Activated T-cell treated with anti-CD3 and anti-CD28 coated beads, Interleukin-2, amount 50 U/mL, for 24 hours (primary cell): ENCODE results near the gene EFHD1.
"Not testable (repeated sequence)": the region's sequence is repeated elsewhere in the genome, so short reads cannot be mapped to it uniquely, and the experiment has no call there.

Source experiments
- DNase-seq: peaks from one replicate; pipeline ENCODE4 v3.0.0-alpha.2; 2020
- H3K27ac Mint-ChIP-seq: 2 replicates; pipeline ENCODE4 v1.8.0; 2020; ENCODE audit warnings: mild to moderate bottlenecking, mixed read lengths
- H3K27me3 Mint-ChIP-seq: 2 replicates; pipeline ENCODE4 v1.8.0; 2020; ENCODE audit warnings: mixed read lengths
- H3K36me3 Mint-ChIP-seq: 2 replicates; pipeline ENCODE4 v1.8.0; 2020; ENCODE audit warnings: low read depth, mixed read lengths
- H3K4me1 Mint-ChIP-seq: 2 replicates; pipeline ENCODE4 v1.8.0; 2020; ENCODE audit warnings: low read depth, mixed read lengths
- H3K4me3 Mint-ChIP-seq: 2 replicates; pipeline ENCODE4 v1.8.0; 2020; ENCODE audit warnings: mild to moderate bottlenecking, moderate library complexity, mixed read lengths
- H3K9me3 Mint-ChIP-seq: 2 replicates; pipeline ENCODE4 v1.8.0; 2020; ENCODE audit warnings: mixed read lengths

EFHD1 gene

DNA sequence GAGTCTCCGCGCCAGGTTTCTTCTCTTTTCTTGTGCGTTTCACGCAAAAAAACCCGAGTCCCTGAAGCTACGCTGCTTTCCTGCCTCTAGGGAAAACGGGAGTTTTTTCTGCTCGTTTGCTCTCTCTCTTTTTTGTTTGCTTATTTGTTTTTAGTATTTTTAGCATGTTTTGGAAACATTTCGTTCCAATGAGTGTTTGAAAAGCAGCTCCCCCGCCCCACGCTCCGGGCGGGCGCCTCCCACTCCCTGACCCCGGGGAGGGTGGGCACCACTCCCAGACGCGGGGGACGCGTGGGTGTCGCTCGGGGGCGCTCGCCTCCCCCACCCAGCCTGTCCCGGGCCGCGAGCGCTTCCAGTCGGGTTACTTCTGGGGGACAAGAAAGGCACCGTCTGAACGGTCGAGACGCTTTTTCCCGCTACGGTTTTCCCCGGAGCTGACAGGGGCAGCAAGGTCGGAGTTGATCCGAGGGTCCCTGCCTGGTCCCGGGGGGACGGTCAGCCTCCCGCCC, 446 bp upstream of the EFHD1 start:
- H3K36me3 Mint-ChIP-seq = no peaks in the 10 kb centered on the region
- H3K4me3 Mint-ChIP-seq = peak overlapping the region; percentile 64
- H3K9me3 Mint-ChIP-seq = no peaks in the 10 kb centered on the region
- H3K4me1 Mint-ChIP-seq = peaks cover 6% of the 10 kb centered on the region
- H3K27me3 Mint-ChIP-seq = peaks cover 58% of the 10 kb centered on the region
- no peak overlapping the region for H3K27ac Mint-ChIP-seq
- DNase-seq = no peak

- H3K27ac Mint-ChIP-seq = no peak overlapping the region
- no peaks in the 10 kb centered on the region for H3K9me3 Mint-ChIP-seq
- H3K27me3 Mint-ChIP-seq = peaks cover 52% of the 10 kb centered on the region
- H3K4me1 Mint-ChIP-seq = peaks cover 6% of the 10 kb centered on the region
- peak; percentile 41 for DNase-seq
- no peaks in the 10 kb centered on the region for H3K36me3 Mint-ChIP-seq
- peak overlapping the region; percentile 29 for H3K4me3 Mint-ChIP-seq
Observed at GRCh38 chr2:232634206-232635150, 1.1 kb downstream of the EFHD1 start.

GRCh38 chr2:232635376-232635775, 2.0 kb downstream of the EFHD1 start:
- not testable (repeated sequence) for H3K36me3 Mint-ChIP-seq, DNase-seq, H3K4me1 Mint-ChIP-seq, H3K9me3 Mint-ChIP-seq, H3K4me3 Mint-ChIP-seq, H3K27ac Mint-ChIP-seq
- peaks cover 46% of the 10 kb centered on the region for H3K27me3 Mint-ChIP-seq

GRCh38 chr2:232635820-232636219, 2.4 kb downstream of the EFHD1 start:
- Mint-ChIP-seq H3K27me3 (peaks cover 45% of the 10 kb centered on the region), H3K4me3 (no peak overlapping the region), H3K36me3 (no peaks in the 10 kb centered on the region), H3K27ac (no peak overlapping the region), H3K4me1 (peaks cover 6% of the 10 kb centered on the region), H3K9me3 (no peaks in the 10 kb centered on the region)
- no peak for DNase-seq

DNA sequence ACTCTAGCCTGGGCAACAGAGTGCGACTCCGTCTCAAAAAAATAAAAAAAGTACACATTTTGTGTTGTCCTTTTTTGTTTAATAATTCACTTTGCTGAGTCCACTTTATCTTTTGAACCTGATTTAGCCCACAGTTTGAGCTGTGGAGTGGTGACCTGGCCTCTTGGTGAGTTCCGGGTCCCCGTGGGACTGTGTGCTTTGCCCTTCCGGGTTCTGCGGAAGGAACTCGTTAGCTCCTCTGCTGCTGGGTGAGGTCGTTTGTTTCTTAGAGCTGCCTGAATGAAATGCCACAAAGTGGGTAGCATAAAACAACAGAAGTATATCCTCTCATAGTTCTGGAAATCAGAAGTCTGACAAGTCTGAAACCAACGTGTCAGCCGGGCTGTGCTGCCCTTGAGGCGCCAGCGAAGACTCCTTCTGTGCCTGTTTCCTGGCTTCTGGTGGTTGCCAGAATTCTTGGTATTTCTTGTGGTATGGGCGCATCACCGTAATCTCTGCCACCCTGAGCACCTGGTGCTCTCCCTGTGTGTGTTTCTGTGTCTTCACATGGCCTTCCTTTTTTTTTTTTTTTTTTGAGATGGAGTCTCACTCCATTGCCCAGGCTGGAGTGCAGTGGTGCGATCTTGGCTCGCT, 3.5 kb downstream of the EFHD1 start:
- no peak for DNase-seq
- Mint-ChIP-seq H3K9me3 (no peaks in the 10 kb centered on the region), H3K27ac (peak overlapping the region; percentile 37), H3K36me3 (no peaks in the 10 kb centered on the region), H3K4me1 (peaks cover 6% of the 10 kb centered on the region), H3K27me3 (peaks cover 38% of the 10 kb centered on the region), H3K4me3 (no peak overlapping the region)

GRCh38 chr2:232637866-232638583, 4.6 kb downstream of the EFHD1 start:
- Mint-ChIP-seq H3K27ac (no peak overlapping the region), H3K36me3 (no peaks in the 10 kb centered on the region), H3K27me3 (peaks cover 30% of the 10 kb centered on the region), H3K4me1 (no peaks in the 10 kb centered on the region), H3K9me3 (no peaks in the 10 kb centered on the region), H3K4me3 (no peak overlapping the region)
- no peak for DNase-seq

DNA sequence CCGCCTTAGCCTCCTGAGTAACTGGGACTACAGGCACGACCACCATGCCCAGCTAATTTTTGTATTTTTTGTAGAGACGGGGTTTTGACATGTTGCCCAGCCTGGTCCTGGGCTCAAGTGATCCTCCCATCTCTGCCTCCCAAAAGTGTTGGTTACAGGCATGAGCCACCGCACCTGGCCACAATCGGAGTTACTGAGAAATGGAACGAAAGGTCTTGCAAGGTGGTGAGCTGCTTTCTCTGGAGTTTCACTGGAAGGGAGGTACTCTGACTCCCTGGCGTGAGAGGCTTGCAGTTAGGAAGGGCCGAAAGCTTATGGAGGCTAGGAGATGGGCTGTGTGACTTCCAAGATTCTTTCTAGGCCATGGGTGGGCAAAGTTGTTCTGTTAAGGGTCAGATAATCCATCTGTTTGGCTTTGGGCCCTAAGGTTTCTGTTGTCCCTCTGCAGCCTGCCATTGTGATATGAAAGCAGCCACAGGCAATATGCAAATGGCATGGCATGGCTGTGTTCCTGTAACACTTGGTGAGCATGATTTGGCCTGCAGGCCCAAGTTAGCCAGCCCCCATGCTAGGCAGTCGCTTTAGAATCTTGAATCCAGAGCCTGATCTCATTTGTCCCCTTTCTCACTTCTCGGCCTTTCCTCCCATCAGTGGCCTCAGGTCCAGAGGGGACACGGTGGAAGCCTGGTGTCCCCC, 7.9 kb downstream of the EFHD1 start:
- H3K27me3 Mint-ChIP-seq = peaks cover 9% of the 10 kb centered on the region
- no peak for DNase-seq
- H3K27ac Mint-ChIP-seq = no peak overlapping the region
- H3K36me3 Mint-ChIP-seq = no peaks in the 10 kb centered on the region
- no peaks in the 10 kb centered on the region for H3K9me3 Mint-ChIP-seq
- no peaks in the 10 kb centered on the region for H3K4me1 Mint-ChIP-seq
- no peak overlapping the region for H3K4me3 Mint-ChIP-seq

GRCh38 chr2:232643147-232643425, 9.7 kb downstream of the EFHD1 start:
- DNase-seq = no peak
- Mint-ChIP-seq H3K9me3 (no peaks in the 10 kb centered on the region), H3K27ac (no peak overlapping the region), H3K36me3 (no peaks in the 10 kb centered on the region), H3K4me1 (no peaks in the 10 kb centered on the region), H3K4me3 (no peak overlapping the region), H3K27me3 (no peaks in the 10 kb centered on the region)

DNA sequence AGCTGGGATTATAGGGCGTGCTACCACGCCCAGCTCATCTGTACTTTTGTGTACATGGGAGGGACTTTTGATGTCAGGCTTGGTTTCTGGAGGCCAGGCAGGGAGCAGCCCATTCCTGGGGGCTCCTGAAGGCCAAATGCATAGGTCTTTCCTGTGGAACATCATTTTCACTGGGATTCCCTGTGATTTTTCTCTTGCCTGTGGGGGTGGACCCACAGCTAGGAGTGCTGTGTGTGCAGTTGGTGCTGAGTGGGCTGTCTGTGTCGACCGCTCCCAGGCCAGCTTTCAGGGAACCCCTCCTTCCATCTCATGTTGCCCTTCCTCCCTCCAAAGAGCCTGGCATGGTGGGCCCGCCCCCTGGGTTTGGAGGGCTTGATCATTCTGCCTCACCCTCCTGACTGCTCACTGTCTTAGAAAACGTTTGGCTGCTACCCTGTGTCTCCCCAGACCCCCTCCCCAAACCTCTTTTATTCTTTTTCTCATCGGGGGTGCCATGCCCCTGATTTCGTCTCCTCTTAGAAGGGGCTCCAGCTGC, 10.5 kb downstream of the EFHD1 start:
- no peaks in the 10 kb centered on the region for H3K27me3 Mint-ChIP-seq
- no peaks in the 10 kb centered on the region for H3K36me3 Mint-ChIP-seq
- H3K27ac Mint-ChIP-seq = no peak overlapping the region
- no peak overlapping the region for H3K4me3 Mint-ChIP-seq
- H3K9me3 Mint-ChIP-seq = no peaks in the 10 kb centered on the region
- no peaks in the 10 kb centered on the region for H3K4me1 Mint-ChIP-seq
- DNase-seq = no peak

- no peaks in the 10 kb centered on the region for H3K4me1 Mint-ChIP-seq
- H3K27me3 Mint-ChIP-seq = no peaks in the 10 kb centered on the region
- DNase-seq = no peak
- no peak overlapping the region for H3K4me3 Mint-ChIP-seq
- no peaks in the 10 kb centered on the region for H3K9me3 Mint-ChIP-seq
- H3K36me3 Mint-ChIP-seq = no peaks in the 10 kb centered on the region
- H3K27ac Mint-ChIP-seq = no peak overlapping the region
Observed at GRCh38 chr2:232645061-232645460, 11.7 kb downstream of the EFHD1 start.

DNA sequence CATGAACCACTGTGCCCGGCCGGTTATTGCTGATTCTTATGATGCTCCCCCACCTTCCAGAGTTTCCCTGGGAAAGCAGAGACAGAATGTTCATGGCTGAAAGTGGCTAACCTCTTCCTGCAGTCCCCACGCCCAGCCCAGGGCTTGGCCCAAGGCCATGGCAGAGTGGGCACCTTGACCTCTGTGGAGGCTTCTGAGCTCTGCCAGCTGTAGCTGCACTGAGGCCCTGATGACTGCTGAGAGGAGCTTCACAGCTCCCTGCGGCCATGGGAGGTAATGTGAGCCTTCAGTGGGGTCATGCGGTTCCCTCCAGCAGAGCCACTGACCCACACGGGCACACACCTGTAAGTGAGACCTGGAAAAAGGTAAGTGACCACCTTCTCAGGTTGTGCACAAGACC, 13.3 kb downstream of the EFHD1 start:
- no peaks in the 10 kb centered on the region for H3K36me3 Mint-ChIP-seq

DNA sequence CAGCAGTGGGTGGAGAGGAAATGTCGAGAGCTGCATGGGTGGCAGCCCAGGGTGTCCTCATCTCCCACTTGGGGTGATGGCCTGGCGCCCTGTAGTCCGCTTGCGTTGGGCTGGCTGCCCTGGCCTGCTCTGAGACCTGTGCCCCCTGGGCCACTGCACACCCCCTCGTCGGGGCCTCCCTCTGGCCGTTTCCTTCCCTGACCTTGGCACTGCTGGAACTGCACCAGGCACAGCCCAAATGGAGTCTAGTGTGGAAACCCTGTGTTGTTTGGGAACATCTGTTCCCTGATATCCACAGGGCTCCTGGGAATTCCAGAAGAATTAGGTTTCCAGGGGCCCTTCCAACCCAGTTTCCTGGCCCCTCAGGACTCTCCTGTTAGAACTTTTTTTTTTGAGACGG, 13.9 kb downstream of the EFHD1 start:
- no peaks in the 10 kb centered on the region for H3K9me3 Mint-ChIP-seq

More for the DNA sequence above, 13.3 kb downstream of the EFHD1 start:
- no peak for DNase-seq
- H3K4me1 Mint-ChIP-seq = no peaks in the 10 kb centered on the region
- H3K27me3 Mint-ChIP-seq = no peaks in the 10 kb centered on the region
- no peak overlapping the region for H3K4me3 Mint-ChIP-seq
- no peak overlapping the region for H3K27ac Mint-ChIP-seq
- no peaks in the 10 kb centered on the region for H3K9me3 Mint-ChIP-seq

GRCh38 chr2:232649033-232649432, 15.6 kb downstream of the EFHD1 start:
- Mint-ChIP-seq H3K4me3 (no peak overlapping the region), H3K4me1 (no peaks in the 10 kb centered on the region), H3K36me3 (no peaks in the 10 kb centered on the region), H3K27ac (no peak overlapping the region), H3K27me3 (no peaks in the 10 kb centered on the region), H3K9me3 (no peaks in the 10 kb centered on the region)
- DNase-seq = no peak

More for the DNA sequence above, 13.9 kb downstream of the EFHD1 start:
- no peaks in the 10 kb centered on the region for H3K4me1 Mint-ChIP-seq
- DNase-seq = no peak
- H3K27ac Mint-ChIP-seq = no peak overlapping the region
- H3K4me3 Mint-ChIP-seq = no peak overlapping the region
- H3K27me3 Mint-ChIP-seq = no peaks in the 10 kb centered on the region
- no peaks in the 10 kb centered on the region for H3K36me3 Mint-ChIP-seq

- Mint-ChIP-seq H3K9me3 (no peaks in the 10 kb centered on the region), H3K4me1 (no peaks in the 10 kb centered on the region), H3K36me3 (no peaks in the 10 kb centered on the region), H3K4me3 (no peak overlapping the region), H3K27me3 (no peaks in the 10 kb centered on the region), H3K27ac (no peak overlapping the region)
- no peak for DNase-seq
Observed at GRCh38 chr2:232652505-232652851, 19.1 kb downstream of the EFHD1 start.
